Hindlimb muscle (tissue), 1 donor: ENCODE data around the gene C4orf50. TPM values are rescaled to one million over a fixed set of nuclear protein-coding genes. Genes with fewer than 3 reads are reported as not detected.
"Not testable (repeated sequence)": the region's sequence is repeated elsewhere in the genome, so short reads cannot be mapped to it uniquely, and the experiment has no call there.

Source experiments
- DNase-seq: peaks from one replicate; pipeline ENCODE4 v3.0.0-alpha.2; 2013
- polyA plus RNA-seq: library from polyadenylated mRNA; unstranded; fragments of 120-200 nt; gene quantifications from one replicate; pipeline ENCODE4 v1.2.1, GENCODE V29; 2013; ENCODE audit not compliant: insufficient read length

The C4orf50 gene
- polyA plus RNA-seq, 1 donor, result not detected

DNA sequence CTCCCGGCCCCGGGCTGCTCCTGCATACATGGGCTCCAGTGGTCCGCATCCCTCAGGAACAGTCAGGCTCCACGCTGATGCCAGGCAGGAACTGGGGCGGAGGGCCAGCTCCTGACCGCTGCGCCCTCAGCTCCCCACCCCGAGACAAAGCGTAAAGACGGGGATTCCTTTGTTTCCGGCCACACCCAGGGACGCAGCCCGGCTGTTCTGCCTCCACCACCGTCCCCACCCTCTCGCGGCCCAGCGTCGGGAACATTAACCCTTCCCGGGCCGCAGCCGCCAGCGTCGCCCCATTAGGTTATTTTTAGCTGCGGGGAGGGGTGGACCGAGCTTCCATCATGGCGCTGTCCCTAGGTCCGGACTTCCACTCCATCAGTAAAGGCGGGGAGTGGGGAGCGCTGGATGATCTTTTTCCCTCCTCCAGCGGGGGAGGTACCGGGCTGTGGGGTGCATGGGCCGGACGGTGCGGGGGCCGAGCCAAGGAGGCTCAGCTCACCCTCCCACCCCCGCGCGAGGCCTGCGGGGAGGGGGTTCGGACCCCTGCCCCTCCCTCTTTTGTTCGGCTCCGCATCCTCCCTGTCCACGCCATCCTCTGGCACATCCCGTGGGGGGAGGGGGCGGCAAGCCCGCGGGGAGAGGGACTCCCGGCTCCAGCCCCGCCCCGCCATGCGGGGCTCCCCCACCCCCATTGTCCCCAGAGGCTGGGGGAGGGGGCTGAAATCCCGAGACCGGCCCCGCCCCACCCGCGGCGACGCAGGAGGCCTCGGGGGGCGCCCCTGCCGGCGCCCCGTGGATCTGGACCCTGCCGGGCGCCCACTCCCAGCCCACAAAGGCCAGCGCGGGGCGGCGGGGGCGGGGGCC is 130.6 kb downstream of the C4orf50 start:
- DNase-seq, result no peak

DNA sequence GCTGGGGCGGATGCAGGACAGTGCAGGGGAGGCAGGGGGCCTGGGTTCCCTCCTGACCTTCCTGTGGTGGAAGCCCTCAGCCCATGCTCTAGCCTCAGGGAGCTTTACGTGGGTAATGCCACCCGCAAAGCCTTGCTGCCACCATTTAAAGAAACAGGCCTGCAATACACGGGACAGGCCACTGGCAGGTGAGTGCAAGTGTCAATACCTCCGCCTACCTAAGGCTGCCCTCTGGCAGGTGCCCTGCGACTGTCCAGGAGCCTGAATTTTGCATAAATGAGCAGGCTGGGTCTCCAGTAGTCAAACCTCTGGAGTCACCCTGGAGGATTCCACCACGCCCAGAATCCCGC is 131.2 kb downstream of the C4orf50 start:
- no peak for DNase-seq

DNA sequence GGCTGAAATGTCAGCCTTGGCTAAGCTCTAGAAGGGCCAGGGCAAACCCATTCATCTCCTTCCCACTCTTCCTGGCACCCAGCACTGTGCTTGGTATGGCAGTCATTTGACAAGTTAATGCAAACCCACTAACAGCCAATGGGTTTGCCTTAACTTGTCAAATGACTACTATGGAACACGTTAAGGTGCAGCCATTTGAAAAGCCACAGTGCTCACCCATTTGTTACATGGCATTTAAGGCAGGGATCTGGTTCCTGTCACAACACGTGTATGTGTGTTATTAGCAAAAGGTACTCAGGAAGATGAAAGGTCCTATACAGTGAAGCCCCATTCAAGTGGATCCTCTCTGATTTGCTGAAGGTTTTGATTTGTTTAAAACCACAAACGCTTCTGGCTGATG is 132.5 kb downstream of the C4orf50 start:
- DNase-seq, result no peak

DNA sequence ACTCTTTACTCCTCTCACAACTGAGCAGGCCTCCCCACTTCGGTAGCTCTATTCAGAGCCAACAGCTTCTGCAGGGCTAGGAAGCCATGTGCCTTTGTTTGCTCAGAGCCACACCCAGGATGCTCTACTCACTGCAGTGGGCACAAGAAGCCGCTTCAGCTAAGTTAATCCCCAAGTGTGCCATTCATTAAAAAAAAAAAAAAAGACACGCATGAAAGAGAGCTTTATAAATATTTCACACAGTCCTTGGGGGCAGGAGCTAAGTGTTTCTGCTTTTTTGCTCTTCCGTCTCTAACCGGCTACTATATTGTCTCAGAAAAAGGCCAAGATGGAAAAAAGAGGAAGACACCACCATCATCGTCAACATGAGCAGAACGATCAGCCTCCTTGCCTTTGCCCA is 133.4 kb downstream of the C4orf50 start:
- DNase-seq, result no peak

DNA sequence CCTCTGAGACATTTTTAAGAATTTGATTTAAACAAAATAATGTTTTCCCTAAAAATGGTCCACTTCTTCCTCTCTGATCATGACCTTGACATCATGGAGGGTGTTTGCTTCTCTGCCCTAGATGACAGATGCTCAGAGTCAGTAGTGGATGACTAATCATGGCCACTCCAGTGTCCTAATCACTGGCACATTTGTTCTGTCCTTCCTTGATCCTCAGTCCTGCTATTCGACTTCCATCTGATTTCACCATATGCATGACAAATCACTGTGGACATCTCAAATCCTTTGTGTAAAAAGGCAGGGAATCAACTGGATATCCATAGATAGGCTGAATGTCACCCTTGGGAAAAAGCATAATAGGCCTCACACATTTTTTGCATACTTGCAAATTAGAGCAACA is 134.3 kb downstream of the C4orf50 start:
- DNase-seq, result no peak

DNA sequence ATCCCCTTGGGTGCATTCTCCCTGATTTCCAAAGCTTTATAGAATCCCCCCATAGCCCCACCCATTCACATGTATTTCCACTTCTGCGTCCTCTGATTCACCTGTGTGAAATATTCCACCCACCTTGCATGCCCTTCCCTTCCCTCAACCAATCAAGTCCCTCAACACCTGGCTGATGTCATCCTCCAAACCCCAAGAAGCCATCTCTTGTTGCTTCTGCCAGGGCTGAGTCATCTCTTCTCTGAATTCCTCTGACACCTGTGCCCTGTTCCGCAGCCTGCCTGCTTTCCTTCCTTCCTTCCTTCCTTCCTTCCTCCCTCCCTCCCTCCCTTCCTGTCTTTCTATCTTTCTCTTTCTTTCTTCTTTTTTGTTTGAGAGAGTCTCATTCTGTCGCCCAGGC is 135.3 kb downstream of the C4orf50 start:
- DNase-seq, result no peak

DNA sequence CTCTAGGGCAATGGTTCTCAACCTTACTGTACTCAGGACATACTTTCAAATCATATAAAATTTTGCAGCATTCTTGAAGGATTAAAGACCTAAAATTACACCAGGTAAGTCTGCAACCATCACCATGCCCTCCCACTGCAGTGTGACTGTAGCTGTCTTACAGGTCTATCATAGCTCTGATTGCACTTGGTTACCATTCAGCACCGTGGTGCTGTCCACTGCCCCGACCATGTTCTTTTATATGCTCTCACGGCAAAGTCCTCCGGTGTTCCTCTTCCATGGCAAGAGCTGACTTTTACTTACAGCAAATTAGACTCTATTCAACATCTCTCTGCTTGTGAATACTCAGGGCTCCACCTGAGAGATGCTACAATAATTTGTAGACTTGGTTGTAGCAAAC is 136.9 kb downstream of the C4orf50 start:
- no peak for DNase-seq

DNA sequence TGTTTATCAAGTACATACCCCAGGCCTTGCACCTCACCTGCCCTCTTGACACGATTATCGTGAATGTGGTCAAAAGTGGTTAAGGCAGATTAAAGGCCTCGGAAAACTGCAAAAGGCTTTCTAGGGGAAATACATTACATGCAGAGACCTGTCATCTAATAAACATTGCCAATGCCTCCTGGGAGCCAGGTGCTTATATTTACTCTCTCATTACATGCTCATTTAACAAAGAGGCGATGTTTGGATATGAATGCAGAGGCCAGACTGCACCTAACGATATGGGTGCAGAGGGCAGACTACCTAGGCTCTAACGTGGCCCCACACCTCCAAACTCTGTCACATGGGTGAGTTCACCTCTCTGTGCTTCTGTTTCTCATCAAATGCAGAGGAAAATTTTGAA is 139.9 kb downstream of the C4orf50 start:
- no peak for DNase-seq

DNA sequence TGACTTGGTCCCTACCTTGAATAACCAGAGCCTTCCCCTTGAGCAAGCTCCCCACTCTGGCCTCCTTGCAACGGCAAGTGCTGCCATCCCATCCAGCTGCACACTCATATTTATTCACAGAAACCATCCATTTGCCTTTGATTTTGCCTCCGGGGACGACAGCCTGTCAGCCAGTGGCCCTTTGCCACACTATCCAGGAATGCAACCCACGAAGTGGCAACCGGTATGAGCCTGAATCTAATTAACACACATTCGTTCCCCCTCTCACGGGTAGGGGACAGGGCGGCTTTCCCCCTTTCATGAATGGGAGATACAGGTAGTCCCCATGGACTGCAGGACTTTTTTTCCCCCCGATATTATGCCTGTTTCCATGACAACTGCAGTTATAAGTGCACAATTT is 140.8 kb downstream of the C4orf50 start:
- no peak for DNase-seq

DNA sequence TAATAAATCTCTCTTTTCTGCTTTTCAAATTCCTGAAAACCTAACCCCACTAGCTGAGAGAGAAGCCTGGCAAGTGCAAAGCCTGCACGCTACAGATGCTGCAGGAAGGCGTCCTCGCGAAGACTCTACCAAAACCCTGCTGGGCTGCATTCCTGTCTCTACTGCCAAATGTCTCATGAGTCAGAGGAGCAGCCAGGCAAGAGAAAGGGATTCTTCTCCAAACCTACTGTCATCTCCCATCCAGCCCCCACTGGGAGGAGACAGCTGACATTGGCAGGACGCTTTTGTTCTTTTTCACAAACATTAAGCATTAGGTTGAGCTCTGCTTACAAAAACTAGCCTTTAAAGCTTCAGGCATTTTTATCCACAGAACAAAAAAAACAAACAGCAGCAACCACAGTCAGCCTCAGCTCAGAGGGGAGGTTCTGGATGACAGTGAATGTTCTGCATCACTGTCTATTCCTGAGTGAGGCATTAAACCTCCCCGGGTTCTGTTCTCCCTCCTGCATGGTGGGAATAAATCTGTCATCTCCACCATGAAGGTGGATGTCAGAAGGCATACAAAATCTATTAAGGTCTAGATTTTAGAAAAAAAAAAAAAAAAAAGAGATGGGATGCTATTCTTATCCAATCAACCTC is 143.3 kb downstream of the C4orf50 start:
- no peak for DNase-seq

DNA sequence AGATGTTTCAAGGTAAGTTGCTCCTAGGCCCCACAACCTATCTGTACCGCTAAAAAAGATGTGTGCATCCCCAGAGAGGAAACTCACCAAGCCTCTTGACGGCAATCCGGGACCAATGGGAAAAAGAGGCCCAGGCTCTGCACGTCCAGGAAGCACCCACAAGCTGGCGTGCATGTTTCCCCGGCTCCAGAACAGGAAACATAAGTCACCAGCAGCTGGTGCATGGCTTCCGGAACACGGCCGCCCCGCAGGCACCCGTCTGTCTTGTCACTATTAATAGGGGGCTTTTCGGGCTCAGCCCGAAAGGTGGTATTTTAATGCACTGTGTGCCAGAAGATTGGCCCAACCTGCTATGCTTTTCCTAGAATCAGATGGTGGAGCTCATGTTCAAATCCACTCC is 147.5 kb downstream of the C4orf50 start:
- DNase-seq, result no peak

DNA sequence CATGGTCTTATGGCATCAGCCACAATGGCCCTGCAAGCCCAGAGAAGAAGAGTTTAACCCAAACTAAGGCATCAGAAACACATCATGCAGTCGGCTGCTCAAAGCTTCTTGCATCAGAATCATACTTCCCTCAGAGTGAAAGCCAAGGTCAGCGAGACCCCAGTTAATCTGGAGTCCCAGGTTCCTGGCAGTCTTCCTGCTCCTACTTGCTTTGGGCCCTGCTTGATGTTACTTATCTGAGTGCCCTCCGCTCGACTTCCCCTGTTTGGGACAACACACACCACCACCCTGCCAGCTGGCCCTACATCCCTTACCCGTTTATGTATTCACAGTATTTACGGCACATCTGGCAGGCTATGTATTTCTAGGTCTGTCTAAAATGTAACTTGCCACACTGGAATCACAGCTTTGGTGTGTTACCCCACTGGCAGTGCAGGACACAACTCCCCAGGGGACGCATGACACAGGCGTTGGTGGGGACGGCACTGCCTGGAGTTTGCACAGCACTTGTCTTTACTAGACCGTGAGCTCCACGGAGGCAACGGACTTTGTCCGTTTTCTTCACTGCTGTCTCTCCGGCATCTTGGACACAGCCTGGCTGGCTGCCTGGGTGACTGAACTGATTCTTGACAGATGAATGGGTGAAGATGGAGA is 148.1 kb downstream of the C4orf50 start:
- no peak for DNase-seq

DNA sequence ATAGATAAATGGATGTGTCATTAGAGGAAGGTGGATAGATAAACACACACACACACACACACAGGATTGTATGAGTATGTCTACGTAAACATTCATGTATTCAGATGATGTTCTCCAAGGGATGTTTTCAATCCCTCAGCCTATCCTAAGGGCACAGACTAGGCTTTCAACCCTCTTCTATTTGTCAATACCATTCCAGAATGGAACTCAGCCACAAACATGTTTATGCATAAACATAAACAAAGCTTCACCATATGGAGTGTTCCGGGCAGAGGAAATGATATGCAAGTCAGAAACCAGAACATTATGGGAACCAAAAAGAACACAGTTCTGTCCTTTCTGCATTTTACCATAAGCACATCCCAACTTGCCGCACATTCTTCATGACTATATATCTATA is 150.4 kb downstream of the C4orf50 start:
- DNase-seq, result no peak

DNA sequence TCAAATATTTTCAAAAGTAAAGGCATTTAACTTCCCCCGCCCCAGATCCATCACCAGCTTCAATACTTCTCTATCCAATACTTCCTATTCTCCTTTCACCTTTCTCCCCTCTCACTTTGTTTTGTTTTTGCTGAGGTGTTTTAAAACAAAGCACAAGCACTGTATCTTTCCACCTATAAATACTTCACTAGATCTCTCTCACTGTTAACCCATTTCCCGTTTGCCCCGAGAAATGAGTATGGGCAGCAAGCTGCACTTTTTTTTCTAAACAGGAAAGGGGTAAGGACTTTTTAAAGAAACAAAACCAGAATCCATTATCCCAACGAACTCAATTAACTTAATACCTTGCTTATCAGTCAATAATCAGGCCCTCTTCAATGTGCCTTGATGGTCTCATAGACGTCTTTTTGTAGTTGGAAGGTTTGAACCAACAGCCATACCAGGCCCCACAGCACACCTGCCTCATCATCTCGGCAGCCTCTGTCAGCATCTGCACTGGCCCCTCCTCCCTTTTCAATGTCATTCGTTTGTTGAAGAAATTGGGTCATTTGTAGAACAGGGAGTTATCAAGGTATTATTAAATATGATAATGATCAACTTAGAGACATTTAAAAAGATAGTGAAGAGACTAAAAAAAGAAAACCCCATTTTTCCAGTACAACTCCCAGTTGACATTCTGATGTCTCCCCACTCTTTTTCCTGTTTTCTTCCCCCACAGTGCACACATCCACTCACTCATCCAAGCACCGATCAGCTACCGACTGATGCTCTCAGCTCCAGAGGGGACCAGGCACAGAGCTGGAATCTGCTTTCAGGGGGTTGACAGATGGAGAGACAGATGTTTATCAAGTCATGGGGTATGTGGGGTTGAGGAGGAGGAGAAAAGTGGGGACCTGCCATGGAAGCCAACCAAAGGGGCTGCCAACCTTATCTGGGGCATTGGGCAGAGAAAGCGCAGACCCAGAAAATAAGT is 151.1 kb downstream of the C4orf50 start:
- DNase-seq, result no peak

DNA sequence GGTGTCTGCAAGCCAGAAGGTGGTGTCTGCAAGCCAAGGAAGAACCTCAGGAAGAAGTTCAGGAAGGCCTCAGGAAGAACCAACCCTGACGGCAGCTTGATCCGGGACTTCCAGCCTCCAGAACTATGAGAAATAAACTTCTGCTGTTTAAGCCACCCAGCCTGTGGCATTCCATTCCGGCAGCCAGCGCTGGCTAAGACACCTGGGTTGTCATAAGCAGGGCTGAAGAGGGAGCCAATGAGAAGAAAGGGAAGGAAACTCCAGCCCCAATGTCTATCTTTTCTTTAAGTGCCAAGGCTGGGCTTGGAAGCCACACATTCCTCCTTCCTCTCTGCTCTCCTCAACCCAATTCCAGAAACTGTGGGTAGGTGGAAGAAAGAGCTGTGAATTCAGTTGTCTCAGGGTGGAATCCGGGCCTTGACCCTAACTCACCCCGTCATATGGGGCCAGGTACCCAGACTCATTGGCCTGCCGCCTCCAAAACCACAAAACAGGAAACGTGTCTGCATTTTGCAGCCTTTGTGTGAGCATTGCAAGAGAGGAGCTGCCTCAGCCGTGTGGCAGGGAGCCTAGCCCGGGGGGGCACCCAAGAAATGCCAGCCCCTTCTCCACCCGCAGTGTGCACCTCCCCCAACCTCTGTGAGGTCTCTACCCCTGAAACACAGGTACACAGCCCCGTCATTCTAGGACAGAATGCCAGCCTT is 152.2 kb downstream of the C4orf50 start:
- DNase-seq, result no peak

DNA sequence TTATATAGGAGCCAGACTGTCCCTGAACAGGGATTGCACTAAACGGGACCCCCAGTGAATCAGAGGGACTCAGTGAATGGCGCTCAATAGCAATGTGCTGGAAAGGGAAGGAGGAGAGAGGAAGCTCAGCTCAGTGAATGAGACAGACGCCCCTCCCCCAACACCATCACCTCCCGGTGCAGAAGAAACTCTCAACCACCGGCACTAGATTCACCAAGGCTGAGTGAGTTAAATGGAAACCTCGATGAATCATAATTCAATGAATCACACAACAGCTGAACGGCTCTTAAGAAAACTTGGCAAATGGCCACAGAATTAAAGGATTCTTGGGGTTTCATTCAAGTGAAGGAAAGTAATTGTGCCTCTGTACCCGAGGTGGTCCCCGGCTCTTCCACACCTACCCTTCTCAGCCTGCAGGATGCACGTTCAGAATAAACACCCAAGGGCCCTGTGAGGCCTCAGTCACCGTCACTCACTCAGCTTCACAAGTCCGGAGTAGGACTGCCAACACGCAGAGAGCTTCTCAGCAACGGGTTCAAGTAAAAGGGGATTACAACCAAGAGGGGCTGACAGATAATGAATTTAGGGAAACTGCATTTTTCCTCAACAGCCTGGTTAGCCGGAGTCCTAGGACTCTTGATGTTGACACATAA is 154.6 kb downstream of the C4orf50 start:
- no peak for DNase-seq

DNA sequence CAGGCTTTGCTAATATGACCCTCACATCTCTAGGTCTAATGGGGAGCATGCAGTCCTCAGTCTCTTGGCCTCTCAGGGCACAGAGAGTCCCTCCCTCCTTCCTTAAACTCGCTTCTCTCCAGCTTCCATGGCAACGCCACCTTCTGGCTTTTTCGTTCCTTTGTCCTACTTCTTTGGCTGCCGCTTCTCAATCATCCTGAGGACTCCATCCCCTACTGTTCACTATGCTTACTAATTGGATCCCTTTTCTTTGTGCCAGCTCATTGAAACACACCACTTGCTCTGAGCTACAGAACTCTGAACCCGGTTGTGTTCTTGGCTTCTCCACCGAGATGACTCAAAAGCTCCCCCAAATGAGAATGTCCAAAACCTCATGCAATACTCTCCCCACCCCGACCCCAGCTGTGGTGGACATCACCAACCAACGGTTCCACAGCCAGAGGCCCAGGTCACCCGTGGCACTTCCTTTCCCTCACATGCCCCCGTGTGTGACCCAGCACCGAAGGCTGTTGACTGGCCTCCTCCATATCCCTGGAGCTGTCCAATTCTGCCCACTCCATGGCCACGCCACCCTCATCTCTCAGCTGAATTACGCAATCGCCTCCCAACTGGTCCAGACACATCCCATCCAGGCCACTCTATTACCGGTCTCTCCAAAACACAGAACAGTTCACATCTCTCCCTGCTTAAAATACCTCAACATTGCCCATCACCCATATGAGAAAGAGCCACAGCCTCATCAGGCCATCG is 160.0 kb downstream of the C4orf50 start:
- no peak for DNase-seq

DNA sequence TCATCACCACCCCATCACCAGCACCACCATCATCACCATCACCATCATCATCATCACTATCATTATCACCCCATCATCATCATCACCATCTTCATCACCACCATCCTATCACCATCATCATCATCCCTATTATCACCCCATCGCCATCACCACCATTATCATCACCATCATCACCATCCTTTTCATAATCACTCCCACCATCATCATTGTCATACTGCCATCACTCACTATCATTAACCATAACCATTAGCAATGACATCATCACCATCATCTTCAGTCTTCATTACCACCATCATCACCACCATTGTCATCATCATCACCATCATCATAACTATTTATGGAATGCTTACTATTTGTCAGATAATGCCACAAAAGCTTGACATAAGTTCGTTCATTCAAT is 161.0 kb downstream of the C4orf50 start:
- DNase-seq, result no peak

DNA sequence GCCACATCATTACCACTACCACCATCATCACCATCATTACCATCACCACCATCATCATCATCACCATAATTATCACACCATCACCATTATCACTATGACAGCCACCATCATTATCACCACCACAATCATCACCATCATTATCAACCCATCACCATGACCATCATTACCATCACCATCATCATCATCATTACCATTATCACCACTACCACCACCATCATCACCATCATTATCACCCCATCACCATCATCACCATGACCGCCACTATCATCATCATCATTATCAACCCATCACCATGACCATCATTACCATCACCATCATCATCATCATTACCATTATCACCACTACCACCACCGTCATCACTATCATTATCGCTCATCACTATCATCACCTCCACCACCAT is 161.9 kb downstream of the C4orf50 start:
- DNase-seq, result not testable (repeated sequence)

DNA sequence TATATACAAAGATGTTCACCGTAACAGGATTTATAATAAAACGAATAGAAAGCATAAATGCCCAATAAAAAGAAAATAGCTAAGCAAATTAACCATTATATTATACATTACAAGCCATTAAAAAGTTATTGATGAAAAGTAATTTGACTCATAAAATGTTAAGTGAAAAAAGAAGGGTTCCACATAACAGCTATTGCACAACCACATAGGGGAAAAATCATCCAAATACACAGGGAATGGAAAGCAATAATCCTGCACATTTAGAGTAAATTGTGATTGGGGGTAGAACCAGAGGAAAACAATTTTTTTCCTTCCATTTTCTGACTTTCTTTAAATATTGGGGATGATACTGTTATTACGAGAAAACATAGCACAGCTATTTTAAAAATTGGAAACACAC is 163.3 kb downstream of the C4orf50 start:
- DNase-seq, result no peak
